GM19025 (cell line): ENCODE results near the gene PPFIBP2.

Source experiments
- ATAC-seq: cut with Tn5 transposase; IDR thresholded peaks from one replicate; pipeline ENCODE4 v1.9.1; 2021; ENCODE audit warnings: mild to moderate bottlenecking, low read depth, moderate library complexity; ENCODE audit not compliant: unreplicated experiment

The PPFIBP2 gene

GRCh38 chr11:7513234-7514098, at the start of gene PPFIBP2:
PPFIBP2 (plus strand) TSS chr11:7513999; CDS start chr11:7549476, 35,477 bp downstream.
- peak; percentile 73 for ATAC-seq

- peak; percentile 89 for ATAC-seq
Measured at GRCh38 chr11:7467652-7468051, 46.1 kb upstream of the PPFIBP2 start.

- ATAC-seq: no peak
Measured at GRCh38 chr11:7469351-7469865, 44.4 kb upstream of the PPFIBP2 start.

GRCh38 chr11:7471071-7471470, 42.7 kb upstream of the PPFIBP2 start:
- no peak for ATAC-seq

GRCh38 chr11:7473717-7474116, 40.1 kb upstream of the PPFIBP2 start:
- ATAC-seq: peak; percentile 96

GRCh38 chr11:7480113-7480512, 33.7 kb upstream of the PPFIBP2 start:
- no peak for ATAC-seq

- ATAC-seq: no peak
Measured at GRCh38 chr11:7484131-7484530, 29.7 kb upstream of the PPFIBP2 start.

GRCh38 chr11:7484645-7485044, 29.2 kb upstream of the PPFIBP2 start:
- no peak for ATAC-seq

GRCh38 chr11:7485186-7486097, 28.4 kb upstream of the PPFIBP2 start, which contains the start of gene OLFML1:
OLFML1 (plus strand) TSS chr11:7485506; CDS start chr11:7485876, 370 bp downstream.
- no peak for ATAC-seq

GRCh38 chr11:7486098-7486780, 27.6 kb upstream of the PPFIBP2 start:
- no peak for ATAC-seq

GRCh38 chr11:7486781-7487140, 27.0 kb upstream of the PPFIBP2 start:
- no peak for ATAC-seq

- ATAC-seq: no peak
Measured at GRCh38 chr11:7487360-7487759, 26.4 kb upstream of the PPFIBP2 start.

- no peak for ATAC-seq
Measured at GRCh38 chr11:7488681-7489080, 25.1 kb upstream of the PPFIBP2 start.

- no peak for ATAC-seq
Measured at GRCh38 chr11:7489376-7489775, 24.4 kb upstream of the PPFIBP2 start.

- no peak for ATAC-seq
Measured at GRCh38 chr11:7490054-7490453, 23.7 kb upstream of the PPFIBP2 start.

GRCh38 chr11:7490535-7490934, 23.3 kb upstream of the PPFIBP2 start:
- ATAC-seq: no peak

GRCh38 chr11:7492253-7492652, 21.5 kb upstream of the PPFIBP2 start:
- no peak for ATAC-seq

GRCh38 chr11:7493670-7494069, 20.1 kb upstream of the PPFIBP2 start:
- no peak for ATAC-seq

- no peak for ATAC-seq
Measured at GRCh38 chr11:7494086-7494745, 19.6 kb upstream of the PPFIBP2 start.
